DMS 273 (cell line): ENCODE data around the gene PRPF18.
"Not testable (repeated sequence)": the region's sequence is repeated elsewhere in the genome, so short reads cannot be mapped to it uniquely, and the experiment has no call there.

Experiments used
- DNase-seq: peaks from one replicate; lab custom pipeline; 2025; ENCODE audit not compliant: unreplicated experiment; lab: John Stamatoyannopoulos, UW

PRPF18 gene

GRCh38 chr10:13586676-13587355 lies at the start of gene PRPF18:
PRPF18 (plus strand) TSS chr10:13586965; CDS start chr10:13587087, 122 bp downstream.
- peak; percentile 95 for DNase-seq

GRCh38 chr10:13537985-13538384 lies 48.8 kb upstream of the PRPF18 start:
- DNase-seq, result not testable (repeated sequence)

DNA sequence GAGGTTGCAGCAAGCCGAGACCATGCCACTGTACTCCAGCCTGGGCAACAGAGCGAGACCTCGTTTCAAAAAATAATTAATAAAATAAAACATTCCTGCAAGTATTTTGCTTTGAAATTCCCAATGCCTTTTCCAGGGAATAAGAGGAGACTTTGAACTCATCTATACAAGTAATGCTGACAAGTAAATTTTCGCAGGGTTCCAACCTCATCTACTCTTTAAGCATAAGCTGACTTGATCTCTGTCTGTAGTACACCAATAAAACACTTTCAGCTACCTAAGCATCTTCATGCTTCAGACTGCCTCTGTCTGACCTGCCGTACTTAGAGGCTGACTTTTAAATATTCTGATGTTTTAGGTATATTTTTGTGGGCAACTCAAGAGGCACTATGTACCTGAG lies 44.2 kb upstream of the PRPF18 start:
- DNase-seq, result no peak

DNA sequence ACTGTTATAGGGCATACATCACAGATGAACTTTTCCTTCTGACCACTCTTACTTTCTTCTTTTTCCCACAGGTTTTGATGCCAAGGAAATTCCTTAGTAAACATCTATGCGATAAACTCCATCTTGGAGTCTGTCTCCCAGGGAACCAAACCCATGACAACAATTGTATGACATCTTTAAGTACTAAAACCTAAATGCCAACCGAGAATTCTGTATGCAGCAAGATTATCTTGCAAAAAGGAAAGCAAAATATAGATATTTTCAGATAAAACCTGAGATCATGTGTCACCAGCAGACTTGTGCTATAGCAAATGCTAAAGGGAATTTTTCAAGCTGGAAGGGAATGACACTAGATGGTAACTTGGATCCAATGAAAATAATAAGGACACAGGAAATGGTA lies 36.0 kb upstream of the PRPF18 start:
- no peak for DNase-seq

- DNase-seq, result peak; percentile 94
Measured at GRCh38 chr10:13555884-13556510, 30.8 kb upstream of the PRPF18 start.

DNA sequence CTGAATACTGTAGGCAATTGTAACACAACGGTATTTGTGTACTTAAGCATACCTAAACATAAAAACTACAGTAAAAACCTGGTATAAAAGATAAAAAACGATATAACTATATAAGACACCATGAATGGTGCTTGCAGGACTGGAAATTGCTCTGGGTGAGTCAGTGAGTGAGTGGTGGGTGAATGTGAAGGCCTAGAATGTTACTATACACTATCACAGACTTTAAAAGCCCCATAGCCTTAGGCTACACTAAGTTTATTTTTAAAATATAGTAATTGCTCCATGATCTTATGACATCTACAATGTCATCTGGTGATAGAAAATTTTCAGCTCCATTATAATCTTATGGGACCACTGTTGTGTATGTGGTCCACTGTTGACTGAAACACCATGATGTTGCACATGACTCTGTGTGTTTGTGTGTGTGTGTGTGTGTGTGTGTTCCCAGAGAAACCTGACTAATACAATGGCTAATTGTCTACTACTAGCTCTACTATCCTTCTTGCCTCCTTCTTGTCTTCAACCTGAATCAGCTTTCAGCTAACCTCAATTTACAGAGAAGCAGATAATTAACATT lies 27.6 kb upstream of the PRPF18 start:
- no peak for DNase-seq

GRCh38 chr10:13560597-13560996 lies 26.2 kb upstream of the PRPF18 start:
- peak; percentile 9 for DNase-seq

- no peak for DNase-seq
Measured at GRCh38 chr10:13563481-13564445, 23.0 kb upstream of the PRPF18 start.

GRCh38 chr10:13564576-13564975 lies 22.2 kb upstream of the PRPF18 start:
- no peak for DNase-seq

- DNase-seq, result no peak
Measured at GRCh38 chr10:13567030-13567429, 19.7 kb upstream of the PRPF18 start.

- DNase-seq, result no peak
Measured at GRCh38 chr10:13571541-13571940, 15.2 kb upstream of the PRPF18 start.

DNA sequence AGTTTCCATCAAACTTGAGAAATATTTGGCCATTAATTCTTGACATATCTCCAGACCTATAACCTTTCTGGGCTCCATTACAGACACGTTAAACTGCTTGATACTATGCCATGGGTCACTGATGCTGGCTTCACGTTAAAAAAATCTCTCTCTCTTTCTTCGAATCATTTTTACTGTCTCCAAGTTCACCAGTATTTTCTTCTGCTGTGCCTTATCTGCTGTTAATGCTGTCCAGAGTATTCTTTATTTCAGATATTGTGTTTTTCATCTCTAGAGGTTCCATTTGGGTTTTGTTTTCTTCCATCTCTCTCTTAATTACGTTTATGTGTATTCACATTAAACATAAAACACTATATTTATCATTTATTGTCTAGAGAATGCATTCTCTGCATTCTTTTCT lies 12.8 kb upstream of the PRPF18 start:
- DNase-seq, result no peak

DNA sequence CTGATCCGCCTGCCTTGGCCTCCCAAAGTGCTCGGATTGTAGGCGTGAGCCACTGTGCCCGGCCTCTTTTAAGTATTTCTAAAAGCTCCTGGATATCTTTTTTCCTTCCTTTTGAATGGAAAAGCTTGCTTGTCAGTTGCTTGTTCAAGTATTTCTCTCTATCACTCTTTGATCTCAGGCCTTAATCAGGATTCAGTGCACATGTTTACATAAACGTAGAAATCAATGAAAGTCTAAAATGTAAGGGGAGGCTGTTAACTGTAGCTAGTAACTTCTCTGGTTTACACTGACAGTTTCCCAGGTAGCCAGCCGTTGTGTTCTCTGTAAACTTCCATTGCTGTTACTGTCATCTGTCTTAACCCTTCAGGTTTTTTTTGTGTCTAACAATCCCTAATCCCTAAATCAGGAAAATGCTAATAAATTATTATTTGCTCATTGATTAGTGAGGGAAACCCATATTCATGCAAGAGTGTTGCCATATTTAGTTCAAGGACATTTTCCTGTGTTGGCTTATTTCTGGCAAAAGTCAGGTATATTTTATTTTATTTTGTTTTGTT lies 1.5 kb upstream of the PRPF18 start:
- no peak for DNase-seq

- DNase-seq, result no peak
Measured at GRCh38 chr10:13585943-13586342, 822 bp upstream of the PRPF18 start.

- peak; percentile 28 for DNase-seq
Measured at GRCh38 chr10:13587391-13587790, 626 bp downstream of the PRPF18 start.

DNA sequence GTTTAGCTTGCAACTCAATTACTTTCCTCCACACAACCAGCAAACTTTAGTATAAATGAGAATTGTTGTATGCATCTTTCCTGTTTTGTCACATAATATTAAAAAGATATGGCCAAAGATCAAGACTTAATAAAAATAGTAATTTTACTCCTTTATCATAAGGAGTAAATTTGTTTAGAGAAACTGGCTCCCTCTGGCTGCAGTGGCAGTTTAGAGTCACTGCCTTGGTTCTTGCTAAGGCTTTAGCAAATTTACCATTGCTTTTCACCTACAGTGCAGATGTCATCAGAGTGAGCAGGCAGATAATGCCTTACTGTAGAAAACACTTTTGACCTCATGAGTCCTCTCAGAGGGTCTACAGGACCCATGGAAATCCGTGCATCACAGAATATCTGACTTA lies 2.6 kb downstream of the PRPF18 start:
- no peak for DNase-seq

GRCh38 chr10:13590886-13591285 lies 4.1 kb downstream of the PRPF18 start:
- DNase-seq, result no peak

DNA sequence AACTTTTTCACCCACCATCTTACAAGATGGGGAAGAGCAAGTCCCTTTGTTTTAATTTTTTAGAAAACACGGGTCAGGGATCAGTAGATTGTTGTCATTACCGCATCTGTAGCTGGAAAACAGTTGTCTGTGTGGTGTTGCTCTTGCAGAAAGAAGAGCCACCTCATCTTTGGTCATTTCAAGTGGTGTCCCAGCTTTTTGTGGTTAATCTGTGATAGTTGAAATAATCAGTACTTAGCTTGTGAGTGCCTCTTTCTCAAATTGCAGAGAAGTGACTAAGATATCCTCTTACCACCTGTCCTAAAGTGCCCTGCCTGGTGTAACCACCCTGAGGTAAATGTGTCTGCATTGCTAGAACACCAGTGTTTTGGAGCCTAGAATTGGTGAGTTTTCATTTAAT lies 5.5 kb downstream of the PRPF18 start:
- no peak for DNase-seq

DNA sequence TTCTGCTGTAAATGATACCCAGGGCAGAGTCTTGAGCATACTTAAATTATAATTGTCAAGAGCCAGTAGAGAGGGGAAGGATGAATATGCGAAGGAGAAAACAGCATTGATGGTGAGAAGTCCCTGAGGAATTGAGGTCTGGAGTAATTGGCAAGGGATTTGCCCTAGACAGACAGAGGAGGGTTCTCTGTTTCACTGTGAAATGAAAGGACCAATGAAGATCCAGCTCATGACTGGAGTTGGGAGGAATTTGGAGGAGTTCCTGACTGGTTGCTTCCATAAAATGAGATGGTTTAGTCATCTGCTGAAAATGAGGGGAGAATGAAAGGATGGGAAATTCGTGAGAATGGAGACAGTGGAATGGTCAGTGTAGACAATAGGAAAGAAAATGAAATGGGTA lies 6.8 kb downstream of the PRPF18 start:
- DNase-seq, result no peak

DNA sequence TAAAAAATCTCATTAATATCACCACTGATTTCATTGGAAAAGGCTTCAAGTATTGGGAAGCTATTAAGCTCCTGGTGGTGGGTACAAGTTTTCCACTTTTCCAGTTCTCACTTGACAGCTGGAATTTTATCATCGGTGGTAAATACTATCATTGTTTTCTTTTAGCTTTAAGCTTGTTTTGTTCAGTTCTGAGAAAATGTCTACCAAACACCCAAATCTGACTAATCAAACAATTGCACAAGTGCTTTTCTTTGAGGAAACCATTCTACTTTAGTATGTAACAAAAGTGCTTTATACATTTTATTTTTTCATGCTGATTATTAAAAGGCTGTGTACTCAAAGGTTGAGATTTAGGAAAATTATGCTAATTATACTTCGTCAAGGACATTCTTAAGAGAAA lies 7.9 kb downstream of the PRPF18 start:
- no peak for DNase-seq

- DNase-seq, result no peak
Measured at GRCh38 chr10:13597909-13598308, 11.1 kb downstream of the PRPF18 start.
